Keratinocyte (primary cell): Measurements from ENCODE around the gene SMIM32. TPM values are rescaled to one million over a fixed set of nuclear protein-coding genes. Genes with fewer than 3 reads are reported as not detected.

Experiments used
- DNase-seq: peaks from one replicate; pipeline ENCODE4 v3.0.0-alpha.2; 2011; ENCODE audit warnings: low read depth, missing footprints, low spot score
- FAIRE-seq: peaks from 2 replicates; lab custom pipeline; 2011; peaks lifted over from hg19 to GRCh38; lab: Jason Lieb, UNC
- H2AFZ ChIP-seq: 2 replicates; pipeline ENCODE4 v1.6.0; 2012; ENCODE audit warnings: low read length, control low read depth, inconsistent platforms; ENCODE audit not compliant: control insufficient read depth
- H3K27ac ChIP-seq: 2 replicates; pipeline ENCODE4 v1.5.1; 2011; ENCODE audit warnings: low read length; ENCODE audit not compliant: control insufficient read depth, insufficient read depth
- H3K27me3 ChIP-seq: 3 replicates; pipeline ENCODE4 v1.6.0; 2011; ENCODE audit warnings: low read length; ENCODE audit not compliant: control insufficient read depth, insufficient read depth; ENCODE audit errors: extremely low read depth
- H3K36me3 ChIP-seq, 2 experiments: 2 replicates in 1 of 2; 3 replicates in 1 of 2; pipeline ENCODE4 v1.5.1; 2011; ENCODE audit warnings: low read length in 2 of 2, mild to moderate bottlenecking in 1 of 2; ENCODE audit not compliant: control insufficient read depth in 2 of 2, insufficient read depth in 2 of 2; ENCODE audit errors: extremely low read depth in 1 of 2
- H3K4me1 ChIP-seq: 3 replicates; pipeline ENCODE4 v1.5.1; 2011; ENCODE audit warnings: low read length; ENCODE audit not compliant: control insufficient read depth, insufficient read depth; ENCODE audit errors: extremely low read depth
- H3K4me2 ChIP-seq: 3 replicates; pipeline ENCODE4 v1.6.0; 2011; ENCODE audit warnings: low read depth, low read length; ENCODE audit not compliant: control insufficient read depth, insufficient read depth; ENCODE audit errors: extremely low read depth
- H3K4me3 ChIP-seq, 3 experiments: fragments of 200-600 bp in 1 of 3; sonication (generic) in 1 of 3; 2 replicates in 2 of 3; 3 replicates in 1 of 3; pipeline ENCODE4 v1.5.1; 2011 to 2016; ENCODE audit warnings: low read length in 3 of 3, mild to moderate bottlenecking in 3 of 3, control low read depth in 2 of 3, inconsistent platforms in 1 of 3, low read depth in 1 of 3, mixed read lengths in 1 of 3, mixed run types in 1 of 3, moderate library complexity in 1 of 3; ENCODE audit not compliant: control insufficient read depth in 2 of 3, insufficient read depth in 2 of 3; ENCODE audit errors: extremely low read depth in 1 of 3
- H3K79me2 ChIP-seq: 2 replicates; pipeline ENCODE4 v1.6.0; 2012; ENCODE audit warnings: low read length; ENCODE audit not compliant: control insufficient read depth, insufficient read depth
- H3K9ac ChIP-seq: 3 replicates; pipeline ENCODE4 v1.6.0; 2011; ENCODE audit warnings: low read length; ENCODE audit not compliant: control insufficient read depth, insufficient read depth; ENCODE audit errors: extremely low read depth
- H3K9me1 ChIP-seq: 3 replicates; pipeline ENCODE4 v1.6.0; 2011; ENCODE audit warnings: low read length; ENCODE audit not compliant: control insufficient read depth, insufficient read depth; ENCODE audit errors: extremely low read depth
- H3K9me3 ChIP-seq: 2 replicates; pipeline ENCODE4 v1.5.1; 2012; ENCODE audit warnings: low read depth, low read length; ENCODE audit not compliant: control insufficient read depth
- H4K20me1 ChIP-seq: 3 replicates; pipeline ENCODE4 v1.6.0; 2011; ENCODE audit warnings: low read length; ENCODE audit not compliant: control insufficient read depth, insufficient read depth; ENCODE audit errors: extremely low read depth
- EZH2 ChIP-seq: IDR thresholded peaks from one replicate; pipeline ENCODE4 v1.6.1; 2012; ENCODE audit warnings: inconsistent platforms, mild to moderate bottlenecking, low read length, moderate library complexity
- dilution Hi-C: fragments of 300-500 bp; cut with MboI; formaldehyde crosslinking; loops from one replicate; pipeline ENCODE4 v1.7.0; 2020; ENCODE audit warnings: low sequenced_read_pairs; ENCODE audit not compliant: extremely low pct_ligation_motif_present
- polyA plus RNA-seq, 5 experiments: library from polyadenylated mRNA; depleted of rRNA in 3 of 5; stranded (reverse) in 3 of 5; stranded (forward) in 1 of 5; unstranded in 1 of 5; fragments of >200 nt; gene quantifications; 1 replicate in 1 of 5; 2 replicates in 3 of 5; 3 replicates in 1 of 5; pipeline versions ENCODE4 v1.2.1 to v1.2.3, GENCODE V29; 2011 to 2012; ENCODE audit warnings: missing spikeins in 2 of 5, low read depth in 1 of 5, low replicate concordance in 1 of 5
- TF ChIP-seq, protein P1 (sequence below), 3 experiments: IDR thresholded peaks in 1 of 3; conservative IDR thresholded peaks in 1 of 3; optimal IDR thresholded peaks in 1 of 3; 2 replicates in 2 of 3; 3 replicates in 1 of 3; pipeline versions ENCODE3 to v1.5.1; 2011; ENCODE audit warnings: low read length in 3 of 3, mild to moderate bottlenecking in 3 of 3, moderate library complexity in 2 of 3, control low read depth in 1 of 3, inconsistent platforms in 1 of 3; ENCODE audit not compliant: insufficient read depth in 2 of 3; ENCODE audit errors: extremely low read depth in 1 of 3

Gene SMIM32
- polyA plus RNA-seq, 1 donor (not counting 4 experiments of a cell fraction or from before 2014, with no cell fraction given): not detected

DNA sequence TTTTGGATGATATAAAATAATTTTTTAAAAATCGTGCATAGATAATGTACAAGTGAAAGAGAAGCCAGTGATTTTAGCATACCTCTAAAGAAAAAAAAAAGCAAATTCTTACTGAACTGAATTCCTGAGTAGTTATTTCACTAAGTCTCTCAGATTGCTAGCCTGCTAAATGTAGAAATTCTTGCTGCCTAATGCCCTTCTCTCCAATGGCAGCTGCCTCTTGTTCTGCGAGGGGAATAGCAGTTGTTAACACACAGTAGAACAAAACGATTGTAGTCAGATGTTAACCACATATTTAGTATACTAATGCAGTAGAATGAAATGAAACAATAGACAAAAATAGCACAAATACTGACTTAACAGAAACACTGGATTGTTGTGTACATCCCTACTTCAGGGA lies 33.5 kb downstream of the SMIM32 start:
- Histone ChIP-seq H3K4me3 (no peak overlapping the region), H3K4me2 (no peak overlapping the region), H2AFZ (no peak overlapping the region), H3K9me3 (no peaks in the 10 kb centered on the region), H3K9me1 (no peaks in the 10 kb centered on the region), H4K20me1 (no peaks in the 10 kb centered on the region), H3K9ac (no peak overlapping the region), H3K36me3 (peaks cover 5 to 12% of the 10 kb centered on the region in 2 experiments), H3K27me3 (no peaks in the 10 kb centered on the region), H3K27ac (no peak overlapping the region), H3K79me2 (peaks cover 52% of the 10 kb centered on the region), H3K4me1 (no peaks in the 10 kb centered on the region)
- no peak for TF ChIP-seq EZH2
- TF ChIP-seq, protein P1, sequence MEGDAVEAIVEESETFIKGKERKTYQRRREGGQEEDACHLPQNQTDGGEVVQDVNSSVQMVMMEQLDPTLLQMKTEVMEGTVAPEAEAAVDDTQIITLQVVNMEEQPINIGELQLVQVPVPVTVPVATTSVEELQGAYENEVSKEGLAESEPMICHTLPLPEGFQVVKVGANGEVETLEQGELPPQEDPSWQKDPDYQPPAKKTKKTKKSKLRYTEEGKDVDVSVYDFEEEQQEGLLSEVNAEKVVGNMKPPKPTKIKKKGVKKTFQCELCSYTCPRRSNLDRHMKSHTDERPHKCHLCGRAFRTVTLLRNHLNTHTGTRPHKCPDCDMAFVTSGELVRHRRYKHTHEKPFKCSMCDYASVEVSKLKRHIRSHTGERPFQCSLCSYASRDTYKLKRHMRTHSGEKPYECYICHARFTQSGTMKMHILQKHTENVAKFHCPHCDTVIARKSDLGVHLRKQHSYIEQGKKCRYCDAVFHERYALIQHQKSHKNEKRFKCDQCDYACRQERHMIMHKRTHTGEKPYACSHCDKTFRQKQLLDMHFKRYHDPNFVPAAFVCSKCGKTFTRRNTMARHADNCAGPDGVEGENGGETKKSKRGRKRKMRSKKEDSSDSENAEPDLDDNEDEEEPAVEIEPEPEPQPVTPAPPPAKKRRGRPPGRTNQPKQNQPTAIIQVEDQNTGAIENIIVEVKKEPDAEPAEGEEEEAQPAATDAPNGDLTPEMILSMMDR (optimal IDR thresholded peaks at IDR 0.05 in 1 of 3, IDR thresholded peaks at IDR 0.05 in 1 of 3, conservative IDR thresholded peaks at IDR 0.05 in 1 of 3; ENCODE audit: extremely low read depth in 1 of 3, insufficient read depth in 2 of 3, low read length in 3 of 3): no peak
- dilution Hi-C loops: no loop called here
- DNase-seq (no peak), FAIRE-seq (no peak)

DNA sequence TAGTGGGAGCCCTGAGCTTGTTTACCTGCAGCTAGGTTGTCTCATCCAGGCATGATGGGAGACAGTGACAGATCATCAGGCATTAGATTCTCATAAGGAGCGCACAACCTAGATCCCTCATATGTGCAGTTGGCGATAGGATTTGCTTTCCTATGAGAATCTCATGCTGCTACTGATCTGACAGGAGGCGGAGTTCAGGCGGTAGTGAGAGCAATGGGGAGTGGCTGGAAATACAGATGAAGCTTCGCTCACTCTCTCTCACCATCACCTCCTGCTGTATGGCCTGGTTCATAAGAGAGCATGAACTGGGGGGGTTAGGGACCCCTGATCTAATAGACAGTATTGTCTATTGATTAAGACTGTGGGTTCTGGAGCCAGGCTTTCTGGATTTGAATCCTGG lies 35.4 kb downstream of the SMIM32 start:
- Histone ChIP-seq H2AFZ (no peak overlapping the region), H3K79me2 (peaks cover 68% of the 10 kb centered on the region), H3K27ac (no peak overlapping the region), H3K9me3 (no peaks in the 10 kb centered on the region), H3K27me3 (no peaks in the 10 kb centered on the region), H4K20me1 (no peaks in the 10 kb centered on the region), H3K36me3 (peaks cover 10 to 11% of the 10 kb centered on the region in 2 experiments), H3K4me3 (no peak overlapping the region), H3K4me1 (no peaks in the 10 kb centered on the region), H3K9ac (no peak overlapping the region), H3K9me1 (no peaks in the 10 kb centered on the region), H3K4me2 (no peak overlapping the region)
- TF ChIP-seq, protein P1 (optimal IDR thresholded peaks at IDR 0.05 in 1 of 3, IDR thresholded peaks at IDR 0.05 in 1 of 3, conservative IDR thresholded peaks at IDR 0.05 in 1 of 3; ENCODE audit: extremely low read depth in 1 of 3, insufficient read depth in 2 of 3, low read length in 3 of 3): no peak
- TF ChIP-seq EZH2: no peak
- no peak for FAIRE-seq
- DNase-seq: no peak
- dilution Hi-C loops: no loop called here
